OCI-LY1 (cell line): ENCODE results near the gene CHN1.

ENCODE experiments used
- EZH2 ChIP-seq: fragments of 200-600 bp; sonication (generic), shearing (Covaris generic); IDR thresholded peaks from 2 replicates; pipeline ENCODE4 v1.8.0; 2017; ENCODE audit warnings: borderline replicate concordance, mixed run types, mild to moderate bottlenecking, antibody characterized with exemption, low read length, moderate library complexity, mixed read lengths
- TF ChIP-seq, protein P1 (sequence below): fragments of 200-600 bp; sonication (generic), shearing (Covaris generic); IDR thresholded peaks from 2 replicates; pipeline ENCODE4 v1.5.1; 2017; ENCODE audit warnings: mild to moderate bottlenecking, antibody characterized with exemption, low read length, moderate library complexity, mixed read lengths

DNA sequence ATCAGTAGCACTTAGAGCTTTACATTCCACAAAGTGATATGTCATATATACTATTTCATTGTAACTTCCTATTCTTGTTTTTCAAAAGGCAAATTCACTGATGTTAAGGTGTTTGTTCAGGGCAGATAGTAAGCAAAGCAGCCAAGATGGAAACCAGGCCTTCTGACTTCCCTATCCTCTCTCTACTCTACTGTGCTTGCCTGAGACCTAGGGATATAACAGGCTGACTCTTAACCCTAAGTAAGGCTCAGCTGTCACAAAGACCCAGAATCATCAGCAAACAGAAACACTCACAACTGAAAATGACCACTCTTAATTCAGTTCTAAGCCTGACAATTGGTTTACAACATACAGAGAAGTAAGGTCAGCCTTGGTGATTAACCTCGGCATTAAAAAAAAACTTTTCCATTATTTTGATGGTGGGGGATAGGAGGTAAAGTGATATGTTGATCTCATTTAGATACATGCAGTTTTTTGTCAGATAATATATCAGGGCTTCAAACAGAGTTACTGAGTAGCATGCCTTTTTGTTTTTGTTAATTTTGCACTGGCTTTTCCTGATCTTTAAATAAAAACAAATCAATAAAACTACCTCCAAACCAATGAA lies 145.5 kb downstream of the CHN1 start:
- TF ChIP-seq, protein P1, sequence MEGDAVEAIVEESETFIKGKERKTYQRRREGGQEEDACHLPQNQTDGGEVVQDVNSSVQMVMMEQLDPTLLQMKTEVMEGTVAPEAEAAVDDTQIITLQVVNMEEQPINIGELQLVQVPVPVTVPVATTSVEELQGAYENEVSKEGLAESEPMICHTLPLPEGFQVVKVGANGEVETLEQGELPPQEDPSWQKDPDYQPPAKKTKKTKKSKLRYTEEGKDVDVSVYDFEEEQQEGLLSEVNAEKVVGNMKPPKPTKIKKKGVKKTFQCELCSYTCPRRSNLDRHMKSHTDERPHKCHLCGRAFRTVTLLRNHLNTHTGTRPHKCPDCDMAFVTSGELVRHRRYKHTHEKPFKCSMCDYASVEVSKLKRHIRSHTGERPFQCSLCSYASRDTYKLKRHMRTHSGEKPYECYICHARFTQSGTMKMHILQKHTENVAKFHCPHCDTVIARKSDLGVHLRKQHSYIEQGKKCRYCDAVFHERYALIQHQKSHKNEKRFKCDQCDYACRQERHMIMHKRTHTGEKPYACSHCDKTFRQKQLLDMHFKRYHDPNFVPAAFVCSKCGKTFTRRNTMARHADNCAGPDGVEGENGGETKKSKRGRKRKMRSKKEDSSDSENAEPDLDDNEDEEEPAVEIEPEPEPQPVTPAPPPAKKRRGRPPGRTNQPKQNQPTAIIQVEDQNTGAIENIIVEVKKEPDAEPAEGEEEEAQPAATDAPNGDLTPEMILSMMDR, result no peak
- no peak for TF ChIP-seq EZH2
